ENCODE results near the gene SNAP29.

Gene SNAP29

GRCh38 chr22:20875296-20875695, 16.5 kb downstream of the SNAP29 start:
- peaks cover 36 to 38% of the 10 kb centered on the region in 2 experiments for H3K36me3 ChIP-seq (ENCODE audit: control insufficient read depth in 1 of 2, insufficient read depth in 2 of 2, low read depth in 1 of 2, low read length in 2 of 2)
- no peak for DNase-seq
- H3K4me3 ChIP-seq (ENCODE audit: insufficient read depth in 1 of 2, low read depth in 1 of 2, low read length in 2 of 2), result no peak overlapping the region
- H3K4me2 ChIP-seq (ENCODE audit: low read length, poor library complexity, severe bottlenecking), result no peak overlapping the region
- H4K91ac ChIP-seq (ENCODE audit: low read length), result no peak overlapping the region
- H3K23ac ChIP-seq (ENCODE audit: low read length in 2 of 2), result no peak overlapping the region
- H4K8ac ChIP-seq (ENCODE audit: low read length), result no peak overlapping the region
- H3K27ac ChIP-seq (ENCODE audit: low read length, poor library complexity, severe bottlenecking), result no peak overlapping the region
- no peak overlapping the region for H3K14ac ChIP-seq (ENCODE audit: low read length in 2 of 2)
- no peak overlapping the region for H3K9ac ChIP-seq (ENCODE audit: low read length)
- no peak overlapping the region for H2BK5ac ChIP-seq (ENCODE audit: low read depth, low read length, poor library complexity, severe bottlenecking)
- no peak overlapping the region for H2BK12ac ChIP-seq (ENCODE audit: low read length in 2 of 2)
- 100% methylated on average over 1 of the region's 1 CpG for WGBS
- no peaks in the 10 kb centered on the region for H3K4me1 ChIP-seq (ENCODE audit: control insufficient read depth, insufficient read depth, low read depth, low read length)
- H3K79me1 ChIP-seq (replicated peaks; ENCODE audit: low read length, poor library complexity, severe bottlenecking), result peaks cover 9% of the 10 kb centered on the region
- no peak overlapping the region for H3K18ac ChIP-seq (ENCODE audit: low read depth in 1 of 2, low read length in 2 of 2)
- no peak overlapping the region for H2BK15ac ChIP-seq (ENCODE audit: low read depth, poor library complexity, severe bottlenecking)
- H3K9me3 ChIP-seq (ENCODE audit: control insufficient read depth, low read length), result no peaks in the 10 kb centered on the region
- no peak overlapping the region for H2AFZ ChIP-seq (ENCODE audit: low read depth, low read length)
- H3K27me3 ChIP-seq (ENCODE audit: control insufficient read depth in 1 of 2, insufficient read depth in 1 of 2, low read length in 2 of 2), result no peaks in the 10 kb centered on the region
- H2AK5ac ChIP-seq (ENCODE audit: low read length, severe bottlenecking), result no peak overlapping the region
- H2BK120ac ChIP-seq (ENCODE audit: low read depth, low read length), result no peak overlapping the region
- no peak overlapping the region for H3K4ac ChIP-seq (ENCODE audit: low read depth in 1 of 2, low read length in 2 of 2)

DNA sequence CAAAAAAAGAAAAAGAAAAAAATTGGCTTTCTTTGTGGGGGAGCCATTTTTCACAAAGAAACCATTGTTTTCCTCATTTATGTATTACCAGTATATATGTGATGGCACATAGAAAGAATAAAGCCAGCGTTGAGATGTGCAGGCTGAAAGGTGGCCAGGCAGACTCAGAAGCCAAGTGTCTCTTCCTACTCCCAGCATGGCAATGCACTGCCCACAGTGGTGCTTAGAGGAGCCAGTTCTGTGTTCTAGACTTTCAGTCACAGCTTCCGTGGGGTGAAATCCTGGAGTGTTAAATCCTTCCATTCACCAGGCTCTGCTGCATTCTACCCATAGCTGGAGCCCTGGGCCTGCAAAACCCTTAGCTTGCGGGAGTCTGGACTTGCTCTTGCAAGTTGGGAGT, 18.9 kb downstream of the SNAP29 start:
- no peak for DNase-seq
- no peak overlapping the region for H3K14ac ChIP-seq (ENCODE audit: low read length in 2 of 2)
- H2AFZ ChIP-seq (ENCODE audit: low read depth, low read length), result no peak overlapping the region
- H3K4me2 ChIP-seq (ENCODE audit: low read length, poor library complexity, severe bottlenecking), result no peak overlapping the region
- no peaks in the 10 kb centered on the region for H3K9me3 ChIP-seq (ENCODE audit: control insufficient read depth, low read length)
- no peak overlapping the region for H3K9ac ChIP-seq (ENCODE audit: low read length)
- no peak overlapping the region for H3K23ac ChIP-seq (ENCODE audit: low read length in 2 of 2)
- no peak overlapping the region for H3K4ac ChIP-seq (ENCODE audit: low read depth in 1 of 2, low read length in 2 of 2)
- no peak overlapping the region for H4K91ac ChIP-seq (ENCODE audit: low read length)
- no peak overlapping the region for H3K27ac ChIP-seq (ENCODE audit: low read length, poor library complexity, severe bottlenecking)
- no peak overlapping the region for H2BK120ac ChIP-seq (ENCODE audit: low read depth, low read length)
- H2AK5ac ChIP-seq (ENCODE audit: low read length, severe bottlenecking), result no peak overlapping the region
- no peak overlapping the region for H2BK12ac ChIP-seq (ENCODE audit: low read length in 2 of 2)
- no peak overlapping the region for H2BK5ac ChIP-seq (ENCODE audit: low read depth, low read length, poor library complexity, severe bottlenecking)
- WGBS, result 98% methylated on average over 3 of the region's 3 CpGs
- H3K36me3 ChIP-seq (ENCODE audit: control insufficient read depth in 1 of 2, insufficient read depth in 2 of 2, low read depth in 1 of 2, low read length in 2 of 2), result peaks cover 45 to 46% of the 10 kb centered on the region in 2 experiments
- H3K4me3 ChIP-seq (ENCODE audit: insufficient read depth in 1 of 2, low read depth in 1 of 2, low read length in 2 of 2), result no peak overlapping the region
- H3K27me3 ChIP-seq (ENCODE audit: control insufficient read depth in 1 of 2, insufficient read depth in 1 of 2, low read length in 2 of 2), result no peaks in the 10 kb centered on the region
- H3K79me1 ChIP-seq (replicated peaks; ENCODE audit: low read length, poor library complexity, severe bottlenecking), result peaks cover 9% of the 10 kb centered on the region
- no peak overlapping the region for H2BK15ac ChIP-seq (ENCODE audit: low read depth, poor library complexity, severe bottlenecking)
- no peak overlapping the region for H3K18ac ChIP-seq (ENCODE audit: low read depth in 1 of 2, low read length in 2 of 2)
- H3K4me1 ChIP-seq (ENCODE audit: control insufficient read depth, insufficient read depth, low read depth, low read length), result peaks cover 4% of the 10 kb centered on the region
- H4K8ac ChIP-seq (ENCODE audit: low read length), result no peak overlapping the region

DNA sequence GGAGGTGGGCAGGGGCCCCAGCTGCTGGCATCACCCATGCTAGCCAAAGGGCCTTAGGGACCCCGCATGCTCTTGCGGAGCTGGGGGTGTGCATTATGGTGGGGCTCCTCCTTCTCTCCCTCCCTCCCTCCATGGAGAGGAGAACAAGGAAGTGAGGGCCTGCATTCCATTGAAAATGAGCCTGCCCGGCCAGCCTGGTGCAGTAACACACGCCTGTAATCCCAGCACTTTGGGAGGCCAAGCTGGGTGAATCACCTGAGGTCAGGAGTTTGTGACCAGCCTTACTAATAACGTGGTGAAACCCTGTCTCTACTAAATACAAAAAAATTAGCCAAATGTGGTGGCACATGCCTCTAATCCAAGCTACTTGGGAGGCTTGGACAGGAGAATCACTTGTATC, 22.4 kb downstream of the SNAP29 start:
- peaks cover 34 to 43% of the 10 kb centered on the region in 2 experiments for H3K36me3 ChIP-seq (ENCODE audit: control insufficient read depth in 1 of 2, insufficient read depth in 2 of 2, low read depth in 1 of 2, low read length in 2 of 2)
- no peak overlapping the region for H2BK15ac ChIP-seq (ENCODE audit: low read depth, poor library complexity, severe bottlenecking)

DNA sequence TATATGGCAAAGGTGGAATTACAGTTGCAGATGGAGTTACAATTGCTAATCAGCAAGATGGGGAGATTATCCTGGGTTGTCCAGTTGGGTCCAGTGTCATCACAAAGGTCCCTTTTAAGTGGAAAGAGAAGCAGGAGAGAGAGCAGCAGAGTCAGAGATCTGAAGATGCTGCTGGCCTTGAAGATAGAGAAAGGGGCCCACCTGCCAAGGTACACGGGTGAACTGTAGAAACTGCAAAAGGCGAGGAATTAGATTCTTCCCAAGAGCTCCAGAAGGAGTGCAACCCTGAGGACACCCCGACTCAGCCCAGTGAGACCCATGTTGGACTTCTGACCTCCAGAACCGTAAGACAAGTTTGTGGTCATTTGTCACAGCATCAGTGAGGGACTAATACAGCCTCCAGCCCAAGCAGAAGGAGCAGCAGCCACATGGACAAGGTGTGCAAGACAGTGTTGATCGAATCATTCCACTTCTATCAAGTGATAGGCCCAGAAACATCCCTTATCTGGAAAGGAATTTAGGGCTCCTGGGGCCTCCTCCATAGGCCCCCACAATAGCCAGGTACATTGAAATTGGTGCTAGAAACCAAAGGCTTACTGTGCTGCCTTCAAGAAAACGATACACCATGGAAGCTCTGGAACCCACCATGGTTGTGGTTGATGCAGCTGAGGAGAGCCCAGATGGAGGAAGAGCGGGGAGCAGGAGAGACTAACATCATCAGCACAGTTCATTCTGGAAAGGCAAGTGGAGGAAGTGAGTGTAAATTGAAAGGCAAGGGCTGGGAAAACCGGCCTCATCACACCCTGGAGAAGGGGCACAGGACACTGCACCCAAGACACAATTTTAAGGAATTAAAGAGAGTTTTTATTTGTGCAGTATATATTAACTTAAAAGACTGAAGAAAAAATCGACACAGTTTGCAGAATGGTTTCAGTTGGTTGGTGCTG, 23.3 kb downstream of the SNAP29 start:
- no peaks in the 10 kb centered on the region for H3K27me3 ChIP-seq (ENCODE audit: control insufficient read depth in 1 of 2, insufficient read depth in 1 of 2, low read length in 2 of 2)
- peaks cover 31 to 39% of the 10 kb centered on the region in 2 experiments for H3K36me3 ChIP-seq (ENCODE audit: control insufficient read depth in 1 of 2, insufficient read depth in 2 of 2, low read depth in 1 of 2, low read length in 2 of 2)
- no peak overlapping the region for H2AK5ac ChIP-seq (ENCODE audit: low read length, severe bottlenecking)
- H4K8ac ChIP-seq (ENCODE audit: low read length), result no peak overlapping the region
- no peak overlapping the region for H3K23ac ChIP-seq (ENCODE audit: low read length in 2 of 2)
- H2BK120ac ChIP-seq (ENCODE audit: low read depth, low read length), result no peak overlapping the region
- H3K79me1 ChIP-seq (replicated peaks; ENCODE audit: low read length, poor library complexity, severe bottlenecking), result peaks cover 5% of the 10 kb centered on the region
- H3K4ac ChIP-seq (ENCODE audit: low read depth in 1 of 2, low read length in 2 of 2), result no peak overlapping the region
- H3K27ac ChIP-seq (ENCODE audit: low read length, poor library complexity, severe bottlenecking), result no peak overlapping the region
- H4K91ac ChIP-seq (ENCODE audit: low read length), result no peak overlapping the region
- peaks cover 6% of the 10 kb centered on the region for H3K4me1 ChIP-seq (ENCODE audit: control insufficient read depth, insufficient read depth, low read depth, low read length)
- no peak overlapping the region for H2BK12ac ChIP-seq (ENCODE audit: low read length in 2 of 2)
- H2AFZ ChIP-seq (ENCODE audit: low read depth, low read length), result no peak overlapping the region
- H3K18ac ChIP-seq (ENCODE audit: low read depth in 1 of 2, low read length in 2 of 2), result no peak overlapping the region
- no peak overlapping the region for H2BK15ac ChIP-seq (ENCODE audit: low read depth, poor library complexity, severe bottlenecking)
- no peak overlapping the region for H3K9ac ChIP-seq (ENCODE audit: low read length)
- 97% methylated on average over 8 of the region's 9 CpGs for WGBS
- no peak overlapping the region for H3K4me3 ChIP-seq (ENCODE audit: insufficient read depth in 1 of 2, low read depth in 1 of 2, low read length in 2 of 2)
- H3K9me3 ChIP-seq (ENCODE audit: control insufficient read depth, low read length), result no peaks in the 10 kb centered on the region
- H3K14ac ChIP-seq (ENCODE audit: low read length in 2 of 2), result no peak overlapping the region
- H2BK5ac ChIP-seq (ENCODE audit: low read depth, low read length, poor library complexity, severe bottlenecking), result no peak overlapping the region
- no peak overlapping the region for H3K4me2 ChIP-seq (ENCODE audit: low read length, poor library complexity, severe bottlenecking)
- no peak for DNase-seq

More for the DNA sequence above, 22.4 kb downstream of the SNAP29 start:
- Histone ChIP-seq H3K4me1 (ENCODE audit: control insufficient read depth, insufficient read depth, low read depth, low read length) (peaks cover 6% of the 10 kb centered on the region), H3K79me1 (replicated peaks; ENCODE audit: low read length, poor library complexity, severe bottlenecking) (peaks cover 5% of the 10 kb centered on the region), H3K18ac (ENCODE audit: low read depth in 1 of 2, low read length in 2 of 2) (no peak overlapping the region), H4K91ac (ENCODE audit: low read length) (no peak overlapping the region), H3K4ac (ENCODE audit: low read depth in 1 of 2, low read length in 2 of 2) (no peak overlapping the region), H3K4me2 (ENCODE audit: low read length, poor library complexity, severe bottlenecking) (no peak overlapping the region), H3K23ac (ENCODE audit: low read length in 2 of 2) (no peak overlapping the region), H3K9ac (ENCODE audit: low read length) (no peak overlapping the region), H3K14ac (ENCODE audit: low read length in 2 of 2) (no peak overlapping the region), H4K8ac (ENCODE audit: low read length) (no peak overlapping the region), H3K27me3 (ENCODE audit: control insufficient read depth in 1 of 2, insufficient read depth in 1 of 2, low read length in 2 of 2) (no peaks in the 10 kb centered on the region), H2BK12ac (ENCODE audit: low read length in 2 of 2) (no peak overlapping the region), H3K4me3 (ENCODE audit: insufficient read depth in 1 of 2, low read depth in 1 of 2, low read length in 2 of 2) (no peak overlapping the region), H2AK5ac (ENCODE audit: low read length, severe bottlenecking) (no peak overlapping the region), H2AFZ (ENCODE audit: low read depth, low read length) (no peak overlapping the region), H3K9me3 (ENCODE audit: control insufficient read depth, low read length) (no peaks in the 10 kb centered on the region), H3K27ac (ENCODE audit: low read length, poor library complexity, severe bottlenecking) (no peak overlapping the region), H2BK120ac (ENCODE audit: low read depth, low read length) (no peak overlapping the region), H2BK5ac (ENCODE audit: low read depth, low read length, poor library complexity, severe bottlenecking) (no peak overlapping the region)
- 71% methylated on average over 2 of the region's 5 CpGs for WGBS
- DNase-seq, result no peak
